CD4-positive, alpha-beta T cell (primary cell): ENCODE measurements around the gene FKBP3. TPM values are rescaled to one million over a fixed set of nuclear protein-coding genes. Genes with fewer than 3 reads are reported as not detected.

Experiments
- ATAC-seq: fragments of 200-7000 bp; cut with Tn5 transposase; one replicate; pipeline ENCODE4 v1.10.0; 2022; ENCODE audit warnings: mild to moderate bottlenecking; ENCODE audit not compliant: poor library complexity
- CTCF ChIA-PET: fragments of 350-600 bp; sonication (Branson Sonifier 250); formaldehyde crosslinking; loops from one replicate; lab custom pipeline; 2021; ENCODE audit warnings: antibody characterized with exemption, inconsistent platforms; lab: Charles Lee
- POLR2A ChIA-PET: fragments of 350-600 bp; sonication (Branson Sonifier 250); formaldehyde crosslinking; loops from one replicate; lab custom pipeline; 2021; ENCODE audit warnings: antibody characterized with exemption, inconsistent platforms; lab: Charles Lee
- DNase-seq, 14 experiments: peaks; one replicate each; pipeline ENCODE4 v3.0.0-alpha.2; 2013 to 2020; ENCODE audit warnings: mixed read lengths in 2 of 14
- H3K27ac ChIP-seq, 2 donors: one replicate each; pipeline versions ENCODE4 v1.5.1 to v1.7.0; 2013; ENCODE audit warnings: low read length in 2 of 2, low read depth in 1 of 2, mild to moderate bottlenecking in 1 of 2
- H3K27me3 ChIP-seq, 2 experiments: 1 replicate in 1 of 2; 2 replicates in 1 of 2; pipeline versions ENCODE4 v1.6.1 to v1.7.0; 2013; ENCODE audit warnings: low read length in 2 of 2, control low read depth in 1 of 2, mild to moderate bottlenecking in 1 of 2, moderate library complexity in 1 of 2; ENCODE audit not compliant: insufficient read depth in 2 of 2, control insufficient read depth in 1 of 2
- H3K36me3 ChIP-seq: one replicate; pipeline ENCODE4 v1.6.1; 2013; ENCODE audit warnings: low read length, control low read depth; ENCODE audit not compliant: insufficient read depth
- H3K4me1 ChIP-seq: one replicate; pipeline ENCODE4 v1.6.1; 2013; ENCODE audit warnings: low read length, control low read depth; ENCODE audit not compliant: insufficient read depth
- H3K4me3 ChIP-seq: one replicate; pipeline ENCODE4 v1.5.1; 2013; ENCODE audit warnings: mild to moderate bottlenecking, low read length, moderate library complexity
- H3K9me3 ChIP-seq, 2 experiments: 1 replicate in 1 of 2; 2 replicates in 1 of 2; pipeline versions ENCODE4 v1.6.1 to v1.7.0; 2013; ENCODE audit warnings: low read length in 2 of 2, mild to moderate bottlenecking in 2 of 2, control low read depth in 1 of 2, moderate library complexity in 1 of 2; ENCODE audit not compliant: control insufficient read depth in 1 of 2, insufficient read depth in 1 of 2
- H3K27ac Mint-ChIP-seq: one replicate; pipeline ENCODE4 v1.8.0; 2020; ENCODE audit warnings: mixed read lengths
- H3K27me3 Mint-ChIP-seq: one replicate; pipeline ENCODE4 v1.8.0; 2021; ENCODE audit warnings: mixed read lengths
- H3K36me3 Mint-ChIP-seq: one replicate; pipeline ENCODE4 v1.8.0; 2021; ENCODE audit warnings: low read depth, mixed read lengths
- H3K4me1 Mint-ChIP-seq: one replicate; pipeline ENCODE4 v1.8.0; 2021; ENCODE audit warnings: low read depth, mixed read lengths
- H3K4me3 Mint-ChIP-seq: one replicate; pipeline ENCODE4 v1.8.0; 2020; ENCODE audit warnings: mild to moderate bottlenecking, mixed read lengths
- H3K9me3 Mint-ChIP-seq: one replicate; pipeline ENCODE4 v1.8.0; 2020; ENCODE audit warnings: mixed read lengths
- CTCF ChIP-seq: fragments of 200-600 bp; IDR thresholded peaks from one replicate; pipeline ENCODE4 v1.8.0; 2022; ENCODE audit warnings: antibody characterized with exemption, mild to moderate bottlenecking
- intact Hi-C, 2 experiments: fragments of 100-400 bp; cut with DNase I in 1 of 2; cut with micrococcal nuclease in 1 of 2; formaldehyde crosslinking; loops; one replicate each; pipeline versions ENCODE4 v1.15.1 to v1.9.0; 2023 to 2025; cut with DNase I, micrococcal nuclease
- total RNA-seq, 174 experiments: library from RNA in 2 of 174; stranded (reverse) in 2 of 174; gene quantifications; one replicate each; pipeline ENCODE4 v1.2.3 and lab custom pipeline; 2021 to 2026

FKBP3 gene
- total RNA-seq, 2 experiments from 2014 or later: 36.0 to 40.2 TPM

GRCh38 chr14:45128963-45129629 is 5.2 kb downstream of the FKBP3 start:
- Mint-ChIP-seq H3K27me3 (no peaks in the 10 kb centered on the region), H3K9me3 (no peaks in the 10 kb centered on the region), H3K36me3 (peaks cover 42% of the 10 kb centered on the region), H3K4me3 (no peak overlapping the region), H3K4me1 (peaks cover 37% of the 10 kb centered on the region), H3K27ac (no peak overlapping the region)
- TF ChIP-seq CTCF: no peak
- no peaks in the 10 kb centered on the region for H3K9me3 ChIP-seq
- CTCF ChIA-PET: interaction anchor here (1.2 kb wide), 1 partner anchor 10 kb away, joined by 3 read pairs; no protein-coding TSS in a partner anchor
- no peaks in the 10 kb centered on the region for H3K27me3 ChIP-seq
- H3K36me3 ChIP-seq: peaks cover 14% of the 10 kb centered on the region
- ATAC-seq (no peak), DNase-seq (no peak)
- peaks cover 9% of the 10 kb centered on the region for H3K4me1 ChIP-seq
- intact Hi-C loops: no loop called here
- no peak overlapping the region for H3K4me3 ChIP-seq
- POLR2A ChIA-PET: interaction anchor here (0.9 to 3.7 kb wide), 3 partner anchors 12 to 168 kb away, joined by 3 to 21 read pairs (median 3); partner anchors contain the start of genes KLHL28, PRPF39 and TOGARAM1
- no peak overlapping the region for H3K27ac ChIP-seq

GRCh38 chr14:45125754-45126153 is 8.5 kb downstream of the FKBP3 start:
- ATAC-seq: no peak

GRCh38 chr14:45123271-45123670 is 11.0 kb downstream of the FKBP3 start:
- Histone ChIP-seq H3K9me3 (no peaks in the 10 kb centered on the region), H3K27ac (no peak overlapping the region), H3K36me3 (peaks cover 49% of the 10 kb centered on the region), H3K27me3 (no peaks in the 10 kb centered on the region), H3K4me1 (no peaks in the 10 kb centered on the region), H3K4me3 (no peak overlapping the region)
- intact Hi-C loops: no loop called here
- H3K27me3 Mint-ChIP-seq: no peaks in the 10 kb centered on the region
- DNase-seq (no peak), ATAC-seq (no peak)
- H3K9me3 Mint-ChIP-seq: no peaks in the 10 kb centered on the region
- peaks cover 4% of the 10 kb centered on the region for H3K4me1 Mint-ChIP-seq
- POLR2A ChIA-PET: interaction anchor here (0.8 kb wide), 1 partner anchor 12 kb away, joined by 3 read pairs; no protein-coding TSS in a partner anchor
- H3K36me3 Mint-ChIP-seq: peaks cover 72% of the 10 kb centered on the region
- H3K4me3 Mint-ChIP-seq: no peak overlapping the region
- H3K27ac Mint-ChIP-seq: no peak overlapping the region
- CTCF ChIA-PET: interaction anchor here (0.7 to 1.0 kb wide), 2 partner anchors 40 to 164 kb away, joined by 3 read pairs; no protein-coding TSS in a partner anchor
- no peak for TF ChIP-seq CTCF

More at GRCh38 chr14:45125754-45126153, 8.5 kb downstream of the FKBP3 start:
- H3K9me3 ChIP-seq: no peaks in the 10 kb centered on the region
- H3K27ac Mint-ChIP-seq: no peak overlapping the region
- H3K36me3 ChIP-seq: peaks cover 38% of the 10 kb centered on the region
- H3K27me3 ChIP-seq: no peaks in the 10 kb centered on the region
- H3K4me3 ChIP-seq: no peak overlapping the region
- H3K4me1 Mint-ChIP-seq: peaks cover 13% of the 10 kb centered on the region
- no peaks in the 10 kb centered on the region for H3K27me3 Mint-ChIP-seq
- no peaks in the 10 kb centered on the region for H3K4me1 ChIP-seq
- H3K9me3 Mint-ChIP-seq: no peaks in the 10 kb centered on the region
- no peak for TF ChIP-seq CTCF
- peaks cover 59% of the 10 kb centered on the region for H3K36me3 Mint-ChIP-seq
- no peak for DNase-seq
- no peak overlapping the region for H3K4me3 Mint-ChIP-seq
- ChIA-PET POLR2A (no interaction called here), CTCF (interaction anchor here (1.0 kb wide), 1 partner anchor 55 kb away, joined by 3 read pairs; no protein-coding TSS in a partner anchor)
- H3K27ac ChIP-seq: no peak overlapping the region
- intact Hi-C loops: no loop called here
